IMR-90 (cell line): ENCODE results near the gene NUDCD3. TPM values are rescaled to one million over a fixed set of nuclear protein-coding genes. Genes with fewer than 3 reads are reported as not detected.

Experiments used
- ATAC-seq: fragments of 200-7000 bp; cut with Tn5 transposase; 2 replicates; pipeline ENCODE4 v1.9.1; 2020; ENCODE audit warnings: low read depth, mild to moderate bottlenecking, moderate library complexity
- BruUV-seq: library from RNA; stranded (reverse); fragments of 400-500 nt; replicated peaks from 2 replicates; lab custom pipeline; 2021; lab: Mats Ljungman, UMichigan
- CTCF ChIA-PET: fragments of 300-600 bp; formaldehyde crosslinking; extraction: SDS; loops from one replicate; lab custom pipeline; 2021; ENCODE audit warnings: antibody characterized with exemption; lab: Yijun Ruan, JAX
- POLR2A ChIA-PET: fragments of 300-600 bp; sonication (Branson Sonifier 250); formaldehyde crosslinking; loops from one replicate; lab custom pipeline; 2022; ENCODE audit warnings: antibody characterized with exemption; ENCODE audit not compliant: unreplicated experiment; lab: Charles Lee
- DNase-seq: peaks from one replicate; pipeline ENCODE4 v3.0.0; 2013
- H2AFZ ChIP-seq: replicated peaks from 2 replicates; pipeline ENCODE3; 2013; ENCODE audit warnings: low read length, mild to moderate bottlenecking; ENCODE audit not compliant: poor library complexity
- H2AK5ac ChIP-seq: 2 replicates; pipeline ENCODE4 v1.6.1; 2013; ENCODE audit warnings: low read depth, low read length, inconsistent platforms
- H2AK9ac ChIP-seq: replicated peaks from 2 replicates; pipeline ENCODE3; 2013; ENCODE audit warnings: mild to moderate bottlenecking, low read depth, low read length, moderate library complexity; ENCODE audit not compliant: poor library complexity
- H2BK120ac ChIP-seq: 2 replicates; pipeline ENCODE4 v1.6.1; 2013; ENCODE audit warnings: low read depth, low read length, inconsistent platforms
- H2BK15ac ChIP-seq: 3 replicates; pipeline ENCODE4 v1.6.1; 2013; ENCODE audit warnings: low read depth, low read length, inconsistent platforms
- H2BK20ac ChIP-seq: 2 replicates; pipeline ENCODE4 v1.6.1; 2013; ENCODE audit warnings: low read depth, mild to moderate bottlenecking, inconsistent platforms, low read length, moderate library complexity
- H2BK5ac ChIP-seq: 2 replicates; pipeline ENCODE4 v1.6.1; 2013; ENCODE audit warnings: mild to moderate bottlenecking, low read depth, low read length, inconsistent platforms; ENCODE audit not compliant: poor library complexity, severe bottlenecking
- H3K14ac ChIP-seq: replicated peaks from 2 replicates; pipeline ENCODE4 v1.6.1; 2013; ENCODE audit warnings: low read depth, low read length, inconsistent platforms
- H3K18ac ChIP-seq: 2 replicates; pipeline ENCODE4 v1.6.1; 2013; ENCODE audit warnings: low read depth, low read length, control low read depth
- H3K23ac ChIP-seq: 2 replicates; pipeline ENCODE4 v1.6.1; 2013; ENCODE audit warnings: low read depth, low read length, inconsistent platforms
- H3K27ac ChIP-seq: 2 replicates; pipeline ENCODE4 v1.5.1; 2013; ENCODE audit warnings: mild to moderate bottlenecking, control low read depth, low read length; ENCODE audit not compliant: insufficient read depth
- H3K27me3 ChIP-seq: 2 replicates; pipeline ENCODE4 v1.6.1; 2013; ENCODE audit warnings: low read length; ENCODE audit not compliant: control insufficient read depth, insufficient read depth
- H3K36me3 ChIP-seq: 2 replicates; pipeline ENCODE4 v1.6.1; 2013; ENCODE audit warnings: low read length, mixed read lengths; ENCODE audit not compliant: control insufficient read depth, insufficient read depth
- H3K4ac ChIP-seq: 2 replicates; pipeline ENCODE4 v1.6.1; 2013; ENCODE audit warnings: low read depth, low read length, inconsistent platforms
- H3K4me1 ChIP-seq: 2 replicates; pipeline ENCODE4 v1.6.1; 2013; ENCODE audit warnings: low read length, mixed read lengths; ENCODE audit not compliant: control insufficient read depth, insufficient read depth
- H3K4me2 ChIP-seq: 2 replicates; pipeline ENCODE4 v1.6.1; 2013; ENCODE audit warnings: low read depth, mild to moderate bottlenecking, control low read depth, low read length, moderate library complexity
- H3K4me3 ChIP-seq: 2 replicates; pipeline ENCODE4 v1.5.1; 2013; ENCODE audit warnings: low read depth, mild to moderate bottlenecking, control low read depth, low read length, moderate library complexity; ENCODE audit not compliant: insufficient read depth
- H3K56ac ChIP-seq: 2 replicates; pipeline ENCODE4 v1.6.1; 2013; ENCODE audit warnings: low read length, inconsistent platforms; ENCODE audit not compliant: insufficient read depth; ENCODE audit errors: extremely low read depth
- H3K79me1 ChIP-seq, 2 experiments: 2 replicates each; pipeline ENCODE4 v1.6.1; 2013; ENCODE audit warnings: low read length in 2 of 2, inconsistent platforms in 1 of 2, low read depth in 1 of 2
- H3K9ac ChIP-seq: 2 replicates; pipeline ENCODE4 v1.6.1; 2013; ENCODE audit warnings: low read depth, low read length, control low read depth
- H3K9me1 ChIP-seq: 2 replicates; pipeline ENCODE4 v1.6.1; 2013; ENCODE audit warnings: low read length, inconsistent platforms; ENCODE audit not compliant: insufficient read depth
- H3K9me3 ChIP-seq: 2 replicates; pipeline ENCODE4 v1.6.1; 2013; ENCODE audit warnings: low read length; ENCODE audit not compliant: control insufficient read depth, insufficient read depth
- H4K20me1 ChIP-seq: 2 replicates; pipeline ENCODE4 v1.6.1; 2013; ENCODE audit warnings: low read length, inconsistent platforms; ENCODE audit not compliant: insufficient read depth
- H4K5ac ChIP-seq: 2 replicates; pipeline ENCODE4 v1.6.1; 2013; ENCODE audit warnings: mild to moderate bottlenecking, low read depth, low read length, control low read depth
- H4K8ac ChIP-seq, 2 experiments: 2 replicates each; pipeline ENCODE4 v1.6.1; 2013; ENCODE audit warnings: low read depth in 2 of 2, low read length in 2 of 2, control low read depth in 1 of 2, inconsistent platforms in 1 of 2
- H4K91ac ChIP-seq: 2 replicates; pipeline ENCODE4 v1.6.1; 2013; ENCODE audit warnings: low read depth, low read length, inconsistent platforms; ENCODE audit not compliant: insufficient read depth
- CEBPB ChIP-seq: IDR thresholded peaks from 2 replicates; pipeline ENCODE4 v1.6.1; 2012; ENCODE audit warnings: low read depth, low read length, improper control_type of control experiment
- CHD1 ChIP-seq: IDR thresholded peaks from 2 replicates; pipeline ENCODE4 v1.6.1; 2012; ENCODE audit warnings: low read depth, low read length, improper control_type of control experiment
- FOS ChIP-seq: fragments of 150-350 bp; IDR thresholded peaks from 2 replicates; pipeline ENCODE4 v1.6.1; 2016; ENCODE audit warnings: low read depth, low read length
- MAFK ChIP-seq: IDR thresholded peaks from 2 replicates; pipeline ENCODE4 v1.6.1; 2012; ENCODE audit warnings: low read depth, low read length, improper control_type of control experiment
- MXI1 ChIP-seq: IDR thresholded peaks from 2 replicates; pipeline ENCODE4 v1.6.1; 2012; ENCODE audit warnings: low read depth, mild to moderate bottlenecking, low read length, moderate library complexity, borderline replicate concordance
- RAD21 ChIP-seq: IDR thresholded peaks from 2 replicates; pipeline ENCODE4 v1.6.1; 2012; ENCODE audit warnings: low read length, improper control_type of control experiment
- RCOR1 ChIP-seq: IDR thresholded peaks from 2 replicates; pipeline ENCODE4 v1.6.1; 2012; ENCODE audit warnings: mild to moderate bottlenecking, low read length, improper control_type of control experiment; ENCODE audit not compliant: insufficient replicate concordance
- RFX5 ChIP-seq: IDR thresholded peaks from 2 replicates; pipeline ENCODE4 v1.8.0; 2012; ENCODE audit warnings: low read depth, mild to moderate bottlenecking, low read length, moderate library complexity
- SMC3 ChIP-seq: fragments of 150-350 bp; IDR thresholded peaks from 2 replicates; pipeline ENCODE4 v1.6.1; 2016; ENCODE audit warnings: low read depth, mild to moderate bottlenecking, antibody characterized with exemption, low read length, moderate library complexity
- WGBS, 2 experiments: methylation state at CpG; one replicate each; pipeline versions ENCODE4 v1.1.5 to v1.1.7; 2013; ENCODE audit warnings: missing lambda C conversion rate in 2 of 2; ENCODE audit not compliant: insufficient read length in 1 of 2; ENCODE audit errors: extremely low coverage in 2 of 2; 5-methylcytosine and 5-hydroxymethylcytosine counted together
- dilution Hi-C: fragments of 300-500 bp; cut with HindIII; formaldehyde crosslinking; loops from one replicate; pipeline ENCODE4 v1.14.3; 2018; ENCODE audit warnings: low sequenced_read_pairs; ENCODE audit not compliant: unreplicated experiment
- in situ Hi-C: fragments of 300-500 bp; cut with MboI; formaldehyde crosslinking; loops from 3 replicates; pipeline ENCODE4 v1.14.3; 2019; ENCODE audit warnings: low sequenced_read_pairs, inconsistent platforms, mixed read lengths
- intact Hi-C: fragments of 100-400 bp; cut with micrococcal nuclease; formaldehyde crosslinking; loops from 2 replicates; pipeline ENCODE4 v1.10.0; 2022
- polyA plus RNA-seq, 3 experiments: library from polyadenylated mRNA; depleted of rRNA; stranded (reverse); fragments of >200 nt; gene quantifications; 2 replicates each; pipeline ENCODE4 v1.2.3, GENCODE V29; 2012; ENCODE audit warnings: low replicate concordance in 1 of 3
- total RNA-seq: library from RNA; depleted of rRNA; stranded (reverse); fragments of >200 nt; gene quantifications from 2 replicates; pipeline ENCODE4 v1.2.3, GENCODE V29; 2012
- TF ChIP-seq, protein P1 (sequence below): fragments of 150-350 bp; IDR thresholded peaks from 2 replicates; pipeline ENCODE4 v1.6.1; 2016; ENCODE audit warnings: low read depth, mild to moderate bottlenecking, low read length, moderate library complexity, borderline replicate concordance
- TF ChIP-seq, protein P2 (sequence below): conservative IDR thresholded peaks from 2 replicates; pipeline ENCODE4 v1.5.1; 2012; ENCODE audit warnings: mild to moderate bottlenecking, low read depth, low read length, improper control_type of control experiment
- TF ChIP-seq, protein P3 (sequence below): fragments of 150-350 bp; IDR thresholded peaks from 2 replicates; pipeline ENCODE4 v1.6.1; 2017; ENCODE audit warnings: mild to moderate bottlenecking, antibody characterized with exemption, low read length, low read depth

Gene NUDCD3
- total and polyA plus RNA-seq, 2 of the 4 experiments (the other 2 are of a cell fraction), result 49.5 to 76.0 TPM

DNA sequence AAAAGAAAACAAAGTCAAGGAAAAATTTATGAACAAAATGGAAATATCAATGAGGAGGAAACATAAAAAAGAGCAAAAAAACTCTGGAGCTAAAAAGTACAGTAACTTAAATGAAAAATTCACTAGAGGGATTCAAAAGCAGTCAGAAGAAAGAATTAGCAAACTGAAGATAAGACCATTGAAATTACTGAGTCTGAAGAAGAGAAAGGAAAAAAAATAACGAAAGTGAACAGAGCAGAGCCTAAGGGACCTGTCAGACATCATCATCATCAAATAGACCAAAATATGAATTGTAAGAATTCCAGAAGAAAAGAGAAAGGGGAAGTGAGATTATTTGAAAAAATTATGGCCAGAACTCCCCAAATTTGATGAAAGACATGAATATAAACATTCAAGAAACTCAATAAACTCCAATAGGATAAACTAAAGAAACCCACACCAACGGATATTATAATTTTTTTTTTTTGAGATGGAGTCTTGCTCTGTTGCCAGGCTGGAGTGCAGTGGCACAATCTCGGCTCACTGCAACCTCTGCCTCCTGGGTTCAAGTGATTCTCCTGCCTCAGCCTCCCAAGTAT, 34.4 kb upstream of the NUDCD3 start:
- Histone ChIP-seq H2BK15ac (no peak overlapping the region), H4K91ac (no peak overlapping the region), H3K9me1 (no peaks in the 10 kb centered on the region), H3K14ac (no peak overlapping the region), H3K56ac (no peak overlapping the region), H4K5ac (no peak overlapping the region), H2BK5ac (no peak overlapping the region), H2AK9ac (no peak overlapping the region), H3K4me1 (no peaks in the 10 kb centered on the region), H3K23ac (no peak overlapping the region), H3K9me3 (peaks cover 16% of the 10 kb centered on the region), H3K4me3 (no peak overlapping the region), H2BK20ac (no peak overlapping the region), H4K20me1 (no peaks in the 10 kb centered on the region), H3K4me2 (no peak overlapping the region), H3K27ac (no peak overlapping the region), H3K36me3 (no peaks in the 10 kb centered on the region), H3K4ac (no peak overlapping the region), H3K79me1 (no peaks in the 10 kb centered on the region), H2AFZ (no peak overlapping the region), H4K8ac (no peak overlapping the region), H3K9ac (no peak overlapping the region), H2AK5ac (no peak overlapping the region), H3K18ac (no peak overlapping the region), H3K27me3 (peaks cover 27% of the 10 kb centered on the region), H2BK120ac (no peak overlapping the region)
- intact Hi-C loops, result no loop called here
- BruUV-seq, result no TSS peak
- TF ChIP-seq RCOR1 (no peak), FOS (no peak), RAD21 (no peak), MAFK (no peak), SMC3 (no peak), CHD1 (no peak), MXI1 (no peak), CEBPB (no peak), RFX5 (no peak)
- TF ChIP-seq, protein P1, sequence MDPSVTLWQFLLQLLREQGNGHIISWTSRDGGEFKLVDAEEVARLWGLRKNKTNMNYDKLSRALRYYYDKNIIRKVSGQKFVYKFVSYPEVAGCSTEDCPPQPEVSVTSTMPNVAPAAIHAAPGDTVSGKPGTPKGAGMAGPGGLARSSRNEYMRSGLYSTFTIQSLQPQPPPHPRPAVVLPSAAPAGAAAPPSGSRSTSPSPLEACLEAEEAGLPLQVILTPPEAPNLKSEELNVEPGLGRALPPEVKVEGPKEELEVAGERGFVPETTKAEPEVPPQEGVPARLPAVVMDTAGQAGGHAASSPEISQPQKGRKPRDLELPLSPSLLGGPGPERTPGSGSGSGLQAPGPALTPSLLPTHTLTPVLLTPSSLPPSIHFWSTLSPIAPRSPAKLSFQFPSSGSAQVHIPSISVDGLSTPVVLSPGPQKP, result no peak
- TF ChIP-seq, protein P2, sequence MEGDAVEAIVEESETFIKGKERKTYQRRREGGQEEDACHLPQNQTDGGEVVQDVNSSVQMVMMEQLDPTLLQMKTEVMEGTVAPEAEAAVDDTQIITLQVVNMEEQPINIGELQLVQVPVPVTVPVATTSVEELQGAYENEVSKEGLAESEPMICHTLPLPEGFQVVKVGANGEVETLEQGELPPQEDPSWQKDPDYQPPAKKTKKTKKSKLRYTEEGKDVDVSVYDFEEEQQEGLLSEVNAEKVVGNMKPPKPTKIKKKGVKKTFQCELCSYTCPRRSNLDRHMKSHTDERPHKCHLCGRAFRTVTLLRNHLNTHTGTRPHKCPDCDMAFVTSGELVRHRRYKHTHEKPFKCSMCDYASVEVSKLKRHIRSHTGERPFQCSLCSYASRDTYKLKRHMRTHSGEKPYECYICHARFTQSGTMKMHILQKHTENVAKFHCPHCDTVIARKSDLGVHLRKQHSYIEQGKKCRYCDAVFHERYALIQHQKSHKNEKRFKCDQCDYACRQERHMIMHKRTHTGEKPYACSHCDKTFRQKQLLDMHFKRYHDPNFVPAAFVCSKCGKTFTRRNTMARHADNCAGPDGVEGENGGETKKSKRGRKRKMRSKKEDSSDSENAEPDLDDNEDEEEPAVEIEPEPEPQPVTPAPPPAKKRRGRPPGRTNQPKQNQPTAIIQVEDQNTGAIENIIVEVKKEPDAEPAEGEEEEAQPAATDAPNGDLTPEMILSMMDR, result no peak
- TF ChIP-seq, protein P3, sequence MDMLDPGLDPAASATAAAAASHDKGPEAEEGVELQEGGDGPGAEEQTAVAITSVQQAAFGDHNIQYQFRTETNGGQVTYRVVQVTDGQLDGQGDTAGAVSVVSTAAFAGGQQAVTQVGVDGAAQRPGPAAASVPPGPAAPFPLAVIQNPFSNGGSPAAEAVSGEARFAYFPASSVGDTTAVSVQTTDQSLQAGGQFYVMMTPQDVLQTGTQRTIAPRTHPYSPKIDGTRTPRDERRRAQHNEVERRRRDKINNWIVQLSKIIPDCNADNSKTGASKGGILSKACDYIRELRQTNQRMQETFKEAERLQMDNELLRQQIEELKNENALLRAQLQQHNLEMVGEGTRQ, result no peak
- CTCF ChIA-PET, result no interaction called here
- ATAC-seq (no peak), DNase-seq (no peak)
- WGBS, 2 experiments, result no CpG with 5 or more reads among the region's 3 CpGs
- in situ Hi-C loops, result no loop called here
- dilution Hi-C loops, result no loop called here
- POLR2A ChIA-PET, result no interaction called here
